ENCODE results near the gene NEO1. TPM values are rescaled to one million over a fixed set of nuclear protein-coding genes. Genes with fewer than 3 reads are reported as not detected.

The NEO1 gene
- total and polyA plus RNA-seq, 9 of the 15 experiments (the other 6 are each of a cell fraction or from before 2014, with no cell fraction given): 0.08 to 1.7 (median 0.48) TPM

GRCh38 chr15:73284090-73284716 lies 231.9 kb downstream of the NEO1 start (continued):
- peak; percentile 41 to 63 for TF ChIP-seq RAD21 (CRISPR knock-in tag; conservative IDR thresholded peaks at IDR 0.05 in 1 of 2, IDR thresholded peaks at IDR 0.05 in 1 of 2)
- TF ChIP-seq HLTF (IDR thresholded peaks at IDR 0.05): no peak
- peak; percentile 32 to 70 (median 32); a peak in 3 of 6 replicates for TF ChIP-seq CTCF (IDR thresholded peaks at IDR 0.05 in 2 of 3, conservative IDR thresholded peaks at IDR 0.05 in 1 of 3; ENCODE audit: insufficient read depth in 2 of 3, low read depth in 1 of 3, low read length in 3 of 3)

GRCh38 chr15:73286311-73286710 lies 234.0 kb downstream of the NEO1 start:
- no peak for DNase-seq (ENCODE audit: extremely low read depth in 1 of 4, low spot score in 3 of 4)
- H3K79me2 ChIP-seq (ENCODE audit: control insufficient read depth, insufficient read depth, low read length): no peaks in the 10 kb centered on the region
- 0% methylated on average over 2 of the region's 2 CpGs for WGBS (ENCODE audit: insufficient coverage, low coverage, missing lambda C conversion rate)
- ATAC-seq: no peak
- POLR2A ChIA-PET: interaction anchor here (0.6 kb wide), 1 partner anchor 1065 kb away, joined by 4 read pairs; no protein-coding TSS in a partner anchor
- in situ Hi-C loops (cut with MboI): no loop called here
- H3K27me3 ChIP-seq (ENCODE audit: control insufficient read depth in 2 of 2, insufficient read depth in 2 of 2, low read length in 2 of 2): peaks cover 5 to 10% of the 10 kb centered on the region in 2 experiments; a peak in 4 of 5 replicates
- intact Hi-C loops (cut with micrococcal nuclease): no loop called here
- H3K4me1 ChIP-seq (replicated peaks in 1 of 2; ENCODE audit: control insufficient read depth in 2 of 2, insufficient read depth in 2 of 2, low read length in 2 of 2): no peaks in the 10 kb centered on the region
- H3K9ac ChIP-seq (ENCODE audit: insufficient read depth in 1 of 2, low read depth in 2 of 2, low read length in 2 of 2): no peak overlapping the region
- H3K9me3 ChIP-seq (replicated peaks; ENCODE audit: control insufficient read depth, insufficient read depth, low read depth, low read length): no peaks in the 10 kb centered on the region
- no peak overlapping the region for H3K27ac ChIP-seq (ENCODE audit: extremely low read depth, low read depth, low read length)
- TF ChIP-seq NBN (IDR thresholded peaks at IDR 0.05; ENCODE audit: low read depth): no peak
- no peak for TF ChIP-seq CREB3 (tag; conservative IDR thresholded peaks at IDR 0.05; ENCODE audit: low read depth)
- TF ChIP-seq EP400 (IDR thresholded peaks at IDR 0.05): no peak
- TF ChIP-seq POLR2AphosphoS2 (IDR thresholded peaks at IDR 0.05; ENCODE audit: low read length): no peak
- no peak for TF ChIP-seq ETS2 (tag; IDR thresholded peaks at IDR 0.05; ENCODE audit: borderline replicate concordance, poor library complexity, severe bottlenecking)
- TF ChIP-seq MYBL2 (IDR thresholded peaks at IDR 0.05; ENCODE audit: low read depth): no peak
- TF ChIP-seq MYBL2 (CRISPR knock-in tag; IDR thresholded peaks at IDR 0.05; ENCODE audit: borderline replicate concordance): no peak
- TF ChIP-seq CEBPB (tag; IDR thresholded peaks at IDR 0.05): no peak
- no peak for TF ChIP-seq ZNF696 (CRISPR knock-in tag; conservative IDR thresholded peaks at IDR 0.05)
- TF ChIP-seq NR1H2 (CRISPR knock-in tag; IDR thresholded peaks at IDR 0.05): no peak
- TF ChIP-seq MXI1 (IDR thresholded peaks at IDR 0.05; ENCODE audit: low read depth, low read length): no peak
- H4K20me1 ChIP-seq (replicated peaks; ENCODE audit: control insufficient read depth, insufficient read depth, low read length): no peaks in the 10 kb centered on the region
- H3K36me3 ChIP-seq (ENCODE audit: control insufficient read depth, insufficient read depth, low read length): no peaks in the 10 kb centered on the region
- H3K9me1 ChIP-seq (ENCODE audit: control insufficient read depth, insufficient read depth, low read length): no peaks in the 10 kb centered on the region
- no peak for FAIRE-seq
- CTCF ChIA-PET (ENCODE audit: low intra/inter-chr PET ratio): interaction anchor here (1.4 kb wide), 1 partner anchor 414 kb away, joined by 5 read pairs; no protein-coding TSS in a partner anchor
- H2AFZ ChIP-seq (ENCODE audit: low read depth, low read length): no peak overlapping the region
- H3K4me3 ChIP-seq: no peak overlapping the region
- H3K4me2 ChIP-seq (ENCODE audit: insufficient read depth, low read length): no peak overlapping the region
- no TSS peak for BruUV-seq (replicated peaks)
